ENCODE measurements around the gene COPG2. TPM values are rescaled to one million over a fixed set of nuclear protein-coding genes. Genes with fewer than 3 reads are reported as not detected.

The COPG2 gene, protein sequence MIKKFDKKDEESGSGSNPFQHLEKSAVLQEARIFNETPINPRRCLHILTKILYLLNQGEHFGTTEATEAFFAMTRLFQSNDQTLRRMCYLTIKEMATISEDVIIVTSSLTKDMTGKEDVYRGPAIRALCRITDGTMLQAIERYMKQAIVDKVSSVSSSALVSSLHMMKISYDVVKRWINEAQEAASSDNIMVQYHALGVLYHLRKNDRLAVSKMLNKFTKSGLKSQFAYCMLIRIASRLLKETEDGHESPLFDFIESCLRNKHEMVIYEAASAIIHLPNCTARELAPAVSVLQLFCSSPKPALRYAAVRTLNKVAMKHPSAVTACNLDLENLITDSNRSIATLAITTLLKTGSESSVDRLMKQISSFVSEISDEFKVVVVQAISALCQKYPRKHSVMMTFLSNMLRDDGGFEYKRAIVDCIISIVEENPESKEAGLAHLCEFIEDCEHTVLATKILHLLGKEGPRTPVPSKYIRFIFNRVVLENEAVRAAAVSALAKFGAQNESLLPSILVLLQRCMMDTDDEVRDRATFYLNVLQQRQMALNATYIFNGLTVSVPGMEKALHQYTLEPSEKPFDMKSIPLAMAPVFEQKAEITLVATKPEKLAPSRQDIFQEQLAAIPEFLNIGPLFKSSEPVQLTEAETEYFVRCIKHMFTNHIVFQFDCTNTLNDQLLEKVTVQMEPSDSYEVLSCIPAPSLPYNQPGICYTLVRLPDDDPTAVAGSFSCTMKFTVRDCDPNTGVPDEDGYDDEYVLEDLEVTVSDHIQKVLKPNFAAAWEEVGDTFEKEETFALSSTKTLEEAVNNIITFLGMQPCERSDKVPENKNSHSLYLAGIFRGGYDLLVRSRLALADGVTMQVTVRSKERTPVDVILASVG
- total RNA-seq (2022; extraction: Qiagen RNA extraction) = 12.2 to 14.9 TPM (median 13.9 TPM) in 5 replicates

DNA sequence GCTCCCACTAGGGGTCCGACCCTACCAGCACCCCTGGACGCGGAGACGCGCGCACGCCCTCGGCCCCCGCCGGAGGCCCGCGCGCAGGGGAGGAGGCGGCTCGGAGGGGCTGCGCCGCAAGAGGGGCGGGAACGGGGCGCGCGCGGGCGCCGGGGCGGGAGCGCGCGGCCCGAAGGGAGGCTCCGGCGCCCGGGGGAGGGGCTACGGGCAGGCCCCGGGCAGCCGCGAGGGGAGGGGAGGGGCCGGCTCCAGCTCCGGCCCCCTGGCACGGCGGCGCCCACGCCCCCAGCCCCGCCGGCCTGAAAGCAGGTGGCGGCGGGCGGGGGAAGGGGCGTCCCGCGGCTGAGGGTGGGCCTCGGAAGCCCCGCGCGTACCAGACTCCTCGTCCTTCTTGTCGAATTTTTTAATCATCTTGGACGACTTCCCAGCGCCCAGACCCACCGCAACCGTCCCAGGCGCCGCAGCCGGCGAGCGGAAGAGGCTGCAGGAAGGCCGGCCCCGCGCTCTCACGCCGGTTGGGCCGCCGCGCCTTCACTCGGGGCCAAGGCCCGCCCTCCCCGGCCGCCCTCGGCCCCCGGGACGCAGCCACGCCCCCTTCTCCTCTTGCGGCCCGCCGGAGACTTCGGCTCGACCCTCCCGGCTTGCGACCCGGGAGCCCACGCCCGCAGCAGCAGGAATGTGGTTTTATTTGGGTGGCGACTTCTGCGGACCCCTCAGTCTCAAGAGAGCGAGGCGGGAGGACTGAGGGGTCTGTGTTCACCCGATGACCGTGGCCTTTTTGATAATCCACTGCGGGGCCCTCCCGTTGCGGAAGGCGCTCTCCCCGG is at the start of gene COPG2:
TSS of gene COPG2 (minus strand) at position 491 of the 827 bp plus-strand sequence. CDS start at position 411, 80 bp downstream.

DNA sequence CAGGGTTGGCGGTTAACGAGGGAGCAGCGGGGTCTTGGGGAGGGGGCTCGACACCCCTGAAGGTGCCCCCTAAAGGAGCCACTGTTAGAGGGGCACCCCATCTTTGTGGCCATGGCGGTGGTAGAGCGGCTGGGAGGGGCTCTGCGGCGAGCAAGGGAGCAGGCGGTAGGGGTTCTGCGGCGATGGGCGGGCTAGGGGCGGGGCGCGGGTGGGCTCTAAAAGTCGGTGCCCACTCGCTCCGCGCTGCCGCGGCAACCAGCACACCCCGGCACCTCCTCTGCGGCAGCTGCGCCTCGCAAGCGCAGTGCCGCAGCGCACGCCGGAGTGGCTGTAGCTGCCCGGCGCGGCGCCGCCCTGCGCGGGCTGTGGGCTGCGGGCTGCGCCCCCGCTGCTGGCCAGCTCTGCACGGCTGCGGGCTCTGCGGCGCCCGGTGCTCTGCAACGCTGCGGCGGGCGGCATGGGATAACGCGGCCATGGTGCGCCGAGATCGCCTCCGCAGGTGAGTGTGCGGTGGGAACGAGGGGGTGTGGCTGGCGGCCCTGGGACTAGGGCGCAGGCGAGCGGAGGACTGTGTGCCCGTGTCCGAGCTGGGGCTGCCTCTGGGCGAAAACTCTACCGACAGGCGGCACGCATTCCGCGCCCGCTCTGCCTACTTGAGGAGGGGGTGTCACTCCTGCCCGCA is 176.6 kb downstream of the COPG2 start, which contains the start of gene MEST:
TSS of gene MEST (plus strand) at position 245 of the 682 bp plus-strand sequence. CDS start at position 474, 229 bp downstream.

Other genes starting within 250 kb of the COPG2 start
- 10.4 to 13.8 TPM (median 11.6 TPM) in 5 replicates for gene CEP41, start 227.7 kb downstream of the COPG2 start, total RNA-seq (2022; extraction: Qiagen RNA extraction)
- 31.8 to 45.2 TPM (median 36.6 TPM) in 5 replicates for gene MEST, start 176.7 kb downstream of the COPG2 start, total RNA-seq (2022; extraction: Qiagen RNA extraction)
- not detected in 5 replicates for gene TSGA13, start 17.8 kb upstream of the COPG2 start, total RNA-seq (2022; extraction: Qiagen RNA extraction)
- 0.08 TPM in 1 of 5 replicates, not detected in the others for gene KLF14, start 65.5 kb upstream of the COPG2 start, total RNA-seq (2022; extraction: Qiagen RNA extraction)

Measured in A549 treated with Mapracorat at 1 μM for 4 hours (cell line).